ENCODE measurements around the gene KCNA5.

- TF ChIP-seq, protein P1, sequence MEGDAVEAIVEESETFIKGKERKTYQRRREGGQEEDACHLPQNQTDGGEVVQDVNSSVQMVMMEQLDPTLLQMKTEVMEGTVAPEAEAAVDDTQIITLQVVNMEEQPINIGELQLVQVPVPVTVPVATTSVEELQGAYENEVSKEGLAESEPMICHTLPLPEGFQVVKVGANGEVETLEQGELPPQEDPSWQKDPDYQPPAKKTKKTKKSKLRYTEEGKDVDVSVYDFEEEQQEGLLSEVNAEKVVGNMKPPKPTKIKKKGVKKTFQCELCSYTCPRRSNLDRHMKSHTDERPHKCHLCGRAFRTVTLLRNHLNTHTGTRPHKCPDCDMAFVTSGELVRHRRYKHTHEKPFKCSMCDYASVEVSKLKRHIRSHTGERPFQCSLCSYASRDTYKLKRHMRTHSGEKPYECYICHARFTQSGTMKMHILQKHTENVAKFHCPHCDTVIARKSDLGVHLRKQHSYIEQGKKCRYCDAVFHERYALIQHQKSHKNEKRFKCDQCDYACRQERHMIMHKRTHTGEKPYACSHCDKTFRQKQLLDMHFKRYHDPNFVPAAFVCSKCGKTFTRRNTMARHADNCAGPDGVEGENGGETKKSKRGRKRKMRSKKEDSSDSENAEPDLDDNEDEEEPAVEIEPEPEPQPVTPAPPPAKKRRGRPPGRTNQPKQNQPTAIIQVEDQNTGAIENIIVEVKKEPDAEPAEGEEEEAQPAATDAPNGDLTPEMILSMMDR (IDR thresholded peaks at IDR 0.05; ENCODE audit: borderline replicate concordance, extremely low read depth, low read length, poor library complexity, severe bottlenecking), result no peak
- no peak for TF ChIP-seq EZH2 (IDR thresholded peaks at IDR 0.05; ENCODE audit: borderline replicate concordance, low read depth, low read length, severe bottlenecking)
Measured at GRCh38 chr12:5032821-5033220, 10.9 kb upstream of the KCNA5 start.
